Neural progenitor cell (in vitro differentiated cells): Measurements from ENCODE around the gene SLC16A9. TPM values are rescaled to one million over a fixed set of nuclear protein-coding genes. Genes with fewer than 3 reads are reported as not detected.

Experiments
- DNase-seq: peaks from one replicate; pipeline ENCODE4 v3.0.0-alpha.2; 2016; ENCODE audit warnings: low spot score
- H2AFZ ChIP-seq: fragments of 200-600 bp; sonication (generic); replicated peaks from 2 replicates; pipeline ENCODE4 v1.6.1; 2016; ENCODE audit warnings: antibody characterized with exemption
- H3F3A ChIP-seq: fragments of 200-600 bp; sonication (generic); 2 replicates; pipeline ENCODE4 v1.6.1; 2016; ENCODE audit warnings: antibody characterized with exemption, low read depth
- H3K27ac ChIP-seq: fragments of 200-600 bp; sonication (generic); 2 replicates; pipeline ENCODE4 v1.5.1; 2016; ENCODE audit warnings: mild to moderate bottlenecking
- H3K27me3 ChIP-seq: fragments of 200-600 bp; sonication (generic); 2 replicates; pipeline ENCODE4 v1.6.1; 2016; ENCODE audit warnings: mild to moderate bottlenecking, moderate library complexity
- H3K36me3 ChIP-seq: fragments of 200-600 bp; sonication (generic); 2 replicates; pipeline ENCODE4 v1.5.1; 2016
- H3K4me1 ChIP-seq: fragments of 200-600 bp; sonication (generic); 2 replicates; pipeline ENCODE4 v1.6.1; 2016; ENCODE audit warnings: mixed run types
- H3K4me2 ChIP-seq: fragments of 200-600 bp; sonication (generic); 2 replicates; pipeline ENCODE4 v1.6.1; 2016
- H3K4me3 ChIP-seq: fragments of 200-600 bp; sonication (generic); 2 replicates; pipeline ENCODE4 v1.5.1; 2016
- H3K79me2 ChIP-seq: fragments of 200-600 bp; sonication (generic); 2 replicates; pipeline ENCODE4 v1.6.1; 2016; ENCODE audit warnings: low read depth
- H3K9ac ChIP-seq: fragments of 200-600 bp; sonication (generic); 2 replicates; pipeline ENCODE4 v1.6.1; 2016
- H3K9me3 ChIP-seq: fragments of 200-600 bp; sonication (generic); 2 replicates; pipeline ENCODE4 v1.5.1; 2016; ENCODE audit warnings: low read depth
- H4K20me1 ChIP-seq: fragments of 200-600 bp; sonication (generic); 2 replicates; pipeline ENCODE4 v1.6.1; 2016; ENCODE audit warnings: low read depth
- H3K27ac Mint-ChIP-seq: 3 replicates; pipeline ENCODE4 v1.8.0; 2021; ENCODE audit warnings: mixed read lengths
- H3K27me3 Mint-ChIP-seq: 2 replicates; pipeline ENCODE4 v1.8.0; 2022; ENCODE audit warnings: low read depth, mild to moderate bottlenecking, inconsistent platforms, moderate library complexity, mixed read lengths; ENCODE audit not compliant: insufficient read depth
- H3K36me3 Mint-ChIP-seq: 3 replicates; pipeline ENCODE4 v1.8.0; 2021; ENCODE audit warnings: mixed read lengths
- H3K4me1 Mint-ChIP-seq: 3 replicates; pipeline ENCODE4 v1.8.0; 2021; ENCODE audit warnings: mixed read lengths
- H3K4me3 Mint-ChIP-seq: 3 replicates; pipeline ENCODE4 v1.8.0; 2021; ENCODE audit warnings: mild to moderate bottlenecking, moderate library complexity, mixed read lengths
- H3K9me3 Mint-ChIP-seq: 3 replicates; pipeline ENCODE4 v1.8.0; 2020; ENCODE audit warnings: mixed read lengths
- CTCF ChIP-seq: fragments of 200-600 bp; sonication (generic); IDR thresholded peaks from 2 replicates; pipeline ENCODE4 v1.5.1; 2017; ENCODE audit warnings: antibody characterized with exemption, mild to moderate bottlenecking
- EZH2 ChIP-seq: fragments of 200-600 bp; sonication (generic); IDR thresholded peaks from 2 replicates; pipeline ENCODE4 v1.6.1; 2017; ENCODE audit warnings: antibody characterized with exemption, mild to moderate bottlenecking, moderate library complexity
- EZH2phosphoT487 ChIP-seq: fragments of 200-600 bp; sonication (generic); IDR thresholded peaks from 2 replicates; pipeline ENCODE4 v1.6.1; 2017; ENCODE audit warnings: antibody characterized with exemption
- total RNA-seq: library from RNA; depleted of rRNA; stranded (reverse); fragments of >200 nt; gene quantifications from 2 replicates; pipeline ENCODE4 v1.2.3, GENCODE V29; 2015; ENCODE audit warnings: low replicate concordance

Gene SLC16A9
- total RNA-seq, 1 donor from 2014 or later: 48.5 TPM

GRCh38 chr10:59624951-59625350 is 84.7 kb downstream of the SLC16A9 start:
- no peak for DNase-seq
- H3K4me2 ChIP-seq: no peak overlapping the region
- Mint-ChIP-seq H3K9me3 (no peaks in the 10 kb centered on the region), H3K36me3 (no peaks in the 10 kb centered on the region), H3K27me3 (no peaks in the 10 kb centered on the region), H3K27ac (no peak overlapping the region), H3K4me1 (peaks cover 12% of the 10 kb centered on the region), H3K4me3 (no peak overlapping the region)
- H2AFZ ChIP-seq: no peak overlapping the region
- H3K9me3 ChIP-seq: no peaks in the 10 kb centered on the region
- H3K27ac ChIP-seq: no peak overlapping the region
- no peaks in the 10 kb centered on the region for H3K27me3 ChIP-seq
- H3K4me3 ChIP-seq: no peak overlapping the region
- no peak for TF ChIP-seq EZH2
- no peak for TF ChIP-seq EZH2phosphoT487
- TF ChIP-seq CTCF: no peak
- no peak overlapping the region for H3K9ac ChIP-seq
- H3F3A ChIP-seq: peaks cover 21% of the 10 kb centered on the region
- no peaks in the 10 kb centered on the region for H3K36me3 ChIP-seq
- H4K20me1 ChIP-seq: no peaks in the 10 kb centered on the region
- H3K79me2 ChIP-seq: no peaks in the 10 kb centered on the region
- H3K4me1 ChIP-seq: peaks cover 25% of the 10 kb centered on the region

- no peak overlapping the region for H3K4me2 ChIP-seq
- Mint-ChIP-seq H3K36me3 (no peaks in the 10 kb centered on the region), H3K4me1 (peaks cover 12% of the 10 kb centered on the region), H3K4me3 (no peak overlapping the region), H3K27me3 (no peaks in the 10 kb centered on the region), H3K27ac (no peak overlapping the region), H3K9me3 (no peaks in the 10 kb centered on the region)
- H3K36me3 ChIP-seq: no peaks in the 10 kb centered on the region
- H3K9me3 ChIP-seq: no peaks in the 10 kb centered on the region
- no peaks in the 10 kb centered on the region for H4K20me1 ChIP-seq
- peaks cover 25% of the 10 kb centered on the region for H3K4me1 ChIP-seq
- H2AFZ ChIP-seq: no peak overlapping the region
- no peaks in the 10 kb centered on the region for H3K79me2 ChIP-seq
- no peak overlapping the region for H3K4me3 ChIP-seq
- TF ChIP-seq EZH2 (no peak), CTCF (no peak), EZH2phosphoT487 (no peak)
- peaks cover 21% of the 10 kb centered on the region for H3F3A ChIP-seq
- DNase-seq: no peak
- no peak overlapping the region for H3K9ac ChIP-seq
- H3K27me3 ChIP-seq: no peaks in the 10 kb centered on the region
- H3K27ac ChIP-seq: no peak overlapping the region
These were observed 85.5 kb downstream of the SLC16A9 start for GRCh38 chr10:59624136-59624535.

- no peak overlapping the region for H3K9ac ChIP-seq
- Mint-ChIP-seq H3K36me3 (no peaks in the 10 kb centered on the region), H3K4me3 (no peak overlapping the region), H3K27me3 (no peaks in the 10 kb centered on the region), H3K4me1 (peaks cover 12% of the 10 kb centered on the region), H3K9me3 (no peaks in the 10 kb centered on the region), H3K27ac (no peak overlapping the region)
- H2AFZ ChIP-seq: no peak overlapping the region
- H3K36me3 ChIP-seq: no peaks in the 10 kb centered on the region
- peaks cover 21% of the 10 kb centered on the region for H3F3A ChIP-seq
- no peaks in the 10 kb centered on the region for H3K9me3 ChIP-seq
- H4K20me1 ChIP-seq: no peaks in the 10 kb centered on the region
- no peak overlapping the region for H3K27ac ChIP-seq
- H3K4me1 ChIP-seq: peaks cover 21% of the 10 kb centered on the region
- H3K27me3 ChIP-seq: no peaks in the 10 kb centered on the region
- no peak overlapping the region for H3K4me2 ChIP-seq
- no peak for DNase-seq
- no peak for TF ChIP-seq CTCF
- no peak for TF ChIP-seq EZH2
- TF ChIP-seq EZH2phosphoT487: no peak
- H3K79me2 ChIP-seq: no peaks in the 10 kb centered on the region
- H3K4me3 ChIP-seq: no peak overlapping the region
These were observed 86.2 kb downstream of the SLC16A9 start for GRCh38 chr10:59623133-59624121.
